SU-DHL-6 (cell line): ENCODE data around the gene EBF3.

Experiments used
- H2AFZ ChIP-seq: fragments of 200-600 bp; sonication (generic); 2 replicates; pipeline ENCODE4 v1.6.1; 2014; ENCODE audit warnings: low read depth, mild to moderate bottlenecking, moderate library complexity, mixed read lengths, antibody characterized with exemption, low read length; ENCODE audit not compliant: severe bottlenecking
- H3F3A ChIP-seq: fragments of 200-600 bp; shearing (Covaris generic); 2 replicates; pipeline ENCODE4 v1.6.0; 2016; ENCODE audit warnings: antibody characterized with exemption, mild to moderate bottlenecking; ENCODE audit not compliant: insufficient read depth
- H3K27ac ChIP-seq: fragments of 200-600 bp; sonication (generic); 2 replicates; pipeline ENCODE4 v1.5.1; 2016; ENCODE audit warnings: low read depth, mild to moderate bottlenecking, low read length, moderate library complexity, mixed read lengths
- H3K27me3 ChIP-seq: fragments of 200-600 bp; sonication (generic), shearing (Covaris generic); 2 replicates; pipeline ENCODE4 v1.6.0; 2014; ENCODE audit warnings: mild to moderate bottlenecking, low read length
- H3K36me3 ChIP-seq: fragments of 200-600 bp; sonication (generic); 2 replicates; pipeline ENCODE4 v1.6.1; 2014; ENCODE audit warnings: mild to moderate bottlenecking, low read length, mixed read lengths
- H3K4me2 ChIP-seq: fragments of 300-600, 200-600 bp; shearing (Covaris generic), sonication (generic); 2 replicates; pipeline ENCODE4 v1.6.0; 2014; ENCODE audit warnings: low read length, low read depth, mild to moderate bottlenecking; ENCODE audit not compliant: poor library complexity, severe bottlenecking
- H3K4me3 ChIP-seq: fragments of 200-600 bp; sonication (generic); 2 replicates; pipeline ENCODE4 v1.5.1; 2014; ENCODE audit warnings: antibody characterized with exemption, low read length, mild to moderate bottlenecking, mixed read lengths; ENCODE audit not compliant: insufficient read depth, poor library complexity, severe bottlenecking
- H3K79me2 ChIP-seq: fragments of 200-600 bp; sonication (generic); 2 replicates; pipeline ENCODE4 v1.6.1; 2014; ENCODE audit warnings: mild to moderate bottlenecking, low read length, moderate library complexity; ENCODE audit not compliant: insufficient read depth
- H3K9ac ChIP-seq: fragments of 200-600 bp; sonication (generic); 2 replicates; pipeline ENCODE4 v1.7.0; 2014; ENCODE audit warnings: mild to moderate bottlenecking, low read length
- H3K9me2 ChIP-seq: fragments of 200-600 bp; sonication (generic); replicated peaks from 2 replicates; pipeline ENCODE4 v1.6.1; 2014; ENCODE audit warnings: low read length; ENCODE audit not compliant: insufficient read depth
- H3K9me3 ChIP-seq: fragments of 200-600 bp; sonication (generic); 2 replicates; pipeline ENCODE4 v1.6.1; 2014; ENCODE audit warnings: low read length, mixed read lengths; ENCODE audit not compliant: insufficient read depth
- H4K20me1 ChIP-seq: fragments of 200-600 bp; sonication (generic); 2 replicates; pipeline ENCODE4 v1.6.1; 2014; ENCODE audit warnings: low read depth, mild to moderate bottlenecking, antibody characterized with exemption, low read length, moderate library complexity, mixed read lengths
- EZH2phosphoT487 ChIP-seq: fragments of 200-600 bp; sonication (generic), shearing (Covaris generic); conservative IDR thresholded peaks from 2 replicates; pipeline ENCODE4 v1.6.1; 2018; ENCODE audit warnings: mild to moderate bottlenecking, antibody characterized with exemption, low read length, moderate library complexity, mixed read lengths
- TF ChIP-seq, protein P1 (sequence below): fragments of 200-600 bp; sonication (generic); IDR thresholded peaks from one replicate; pipeline ENCODE4 v1.5.1; 2017; ENCODE audit warnings: antibody characterized with exemption, mild to moderate bottlenecking, low read length, moderate library complexity; ENCODE audit not compliant: insufficient read depth, poor library complexity, severe bottlenecking

The EBF3 gene

DNA sequence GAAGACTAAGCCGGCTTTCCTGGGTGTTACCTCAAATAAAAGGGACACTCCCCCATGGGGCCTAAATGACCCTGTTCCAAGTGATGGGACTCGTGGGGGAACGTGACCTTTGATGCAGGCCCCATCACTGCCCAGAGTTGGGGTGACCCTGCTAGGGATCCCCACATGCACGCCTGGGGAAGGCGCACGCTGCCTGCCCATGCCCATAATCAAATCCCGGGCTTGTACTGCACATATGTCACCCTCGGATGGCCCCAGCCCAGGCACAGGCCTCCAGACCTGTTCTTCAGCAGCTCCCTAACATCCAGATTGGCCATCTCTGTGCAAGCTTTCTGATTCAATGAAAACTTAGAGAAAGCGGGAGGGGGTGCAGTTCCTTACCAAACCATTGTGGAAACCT, 14.7 kb downstream of the EBF3 start:
- H3K9me3 ChIP-seq = no peaks in the 10 kb centered on the region
- no peak overlapping the region for H3K27ac ChIP-seq
- no peaks in the 10 kb centered on the region for H3K27me3 ChIP-seq
- H2AFZ ChIP-seq = no peak overlapping the region
- no peak overlapping the region for H3K9ac ChIP-seq
- H4K20me1 ChIP-seq = no peaks in the 10 kb centered on the region
- no peaks in the 10 kb centered on the region for H3K9me2 ChIP-seq
- H3K79me2 ChIP-seq = no peaks in the 10 kb centered on the region
- no peaks in the 10 kb centered on the region for H3F3A ChIP-seq
- H3K36me3 ChIP-seq = no peaks in the 10 kb centered on the region
- H3K4me3 ChIP-seq = no peak overlapping the region
- TF ChIP-seq, protein P1, sequence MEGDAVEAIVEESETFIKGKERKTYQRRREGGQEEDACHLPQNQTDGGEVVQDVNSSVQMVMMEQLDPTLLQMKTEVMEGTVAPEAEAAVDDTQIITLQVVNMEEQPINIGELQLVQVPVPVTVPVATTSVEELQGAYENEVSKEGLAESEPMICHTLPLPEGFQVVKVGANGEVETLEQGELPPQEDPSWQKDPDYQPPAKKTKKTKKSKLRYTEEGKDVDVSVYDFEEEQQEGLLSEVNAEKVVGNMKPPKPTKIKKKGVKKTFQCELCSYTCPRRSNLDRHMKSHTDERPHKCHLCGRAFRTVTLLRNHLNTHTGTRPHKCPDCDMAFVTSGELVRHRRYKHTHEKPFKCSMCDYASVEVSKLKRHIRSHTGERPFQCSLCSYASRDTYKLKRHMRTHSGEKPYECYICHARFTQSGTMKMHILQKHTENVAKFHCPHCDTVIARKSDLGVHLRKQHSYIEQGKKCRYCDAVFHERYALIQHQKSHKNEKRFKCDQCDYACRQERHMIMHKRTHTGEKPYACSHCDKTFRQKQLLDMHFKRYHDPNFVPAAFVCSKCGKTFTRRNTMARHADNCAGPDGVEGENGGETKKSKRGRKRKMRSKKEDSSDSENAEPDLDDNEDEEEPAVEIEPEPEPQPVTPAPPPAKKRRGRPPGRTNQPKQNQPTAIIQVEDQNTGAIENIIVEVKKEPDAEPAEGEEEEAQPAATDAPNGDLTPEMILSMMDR = no peak
- no peak for TF ChIP-seq EZH2phosphoT487
- no peak overlapping the region for H3K4me2 ChIP-seq

- no peaks in the 10 kb centered on the region for H3K27me3 ChIP-seq
- H3K9me2 ChIP-seq = no peaks in the 10 kb centered on the region
- H3K9me3 ChIP-seq = no peaks in the 10 kb centered on the region
- H3F3A ChIP-seq = no peaks in the 10 kb centered on the region
- no peak overlapping the region for H2AFZ ChIP-seq
- no peaks in the 10 kb centered on the region for H3K36me3 ChIP-seq
- no peak overlapping the region for H3K9ac ChIP-seq
- H3K79me2 ChIP-seq = no peaks in the 10 kb centered on the region
- TF ChIP-seq, protein P1 = no peak
- no peak for TF ChIP-seq EZH2phosphoT487
- no peak overlapping the region for H3K27ac ChIP-seq
- no peak overlapping the region for H3K4me3 ChIP-seq
- H4K20me1 ChIP-seq = no peaks in the 10 kb centered on the region
- H3K4me2 ChIP-seq = no peak overlapping the region
Observed at GRCh38 chr10:129946859-129947258, 17.2 kb downstream of the EBF3 start.

GRCh38 chr10:129945941-129946760, 17.9 kb downstream of the EBF3 start:
- no peak overlapping the region for H3K4me2 ChIP-seq
- H3K79me2 ChIP-seq = no peaks in the 10 kb centered on the region
- no peak for TF ChIP-seq EZH2phosphoT487
- TF ChIP-seq, protein P1 = no peak
- no peaks in the 10 kb centered on the region for H3K9me2 ChIP-seq
- no peaks in the 10 kb centered on the region for H3K27me3 ChIP-seq
- no peaks in the 10 kb centered on the region for H3K9me3 ChIP-seq
- H3K4me3 ChIP-seq = no peak overlapping the region
- no peak overlapping the region for H3K9ac ChIP-seq
- H3F3A ChIP-seq = no peaks in the 10 kb centered on the region
- H3K36me3 ChIP-seq = no peaks in the 10 kb centered on the region
- H2AFZ ChIP-seq = no peak overlapping the region
- no peak overlapping the region for H3K27ac ChIP-seq
- no peaks in the 10 kb centered on the region for H4K20me1 ChIP-seq
